22Rv1 (cell line): Measurements from ENCODE around the gene SEPHS1.

ENCODE experiments used
- CTCF ChIP-seq: fragments of 450-650 bp; IDR thresholded peaks from 2 replicates; pipeline ENCODE4 v1.5.1; 2017; ENCODE audit warnings: mild to moderate bottlenecking
- ZFX ChIP-seq: fragments of 450-650 bp; IDR thresholded peaks from 2 replicates; pipeline ENCODE4 v1.6.1; 2017; ENCODE audit warnings: antibody characterized with exemption, borderline replicate concordance

- TF ChIP-seq CTCF (no peak), ZFX (no peak)
Measured at GRCh38 chr10:13327534-13327933, 20.6 kb downstream of the SEPHS1 start.
